ENCODE data around the gene CASP10.
A peak's percentile ranks its signal among the peaks of the same experiment; 100 is the strongest.
"Not testable (repeated sequence)": the region's sequence is repeated elsewhere in the genome, so short reads cannot be mapped to it uniquely, and the experiment has no call there.

Gene CASP10

DNA sequence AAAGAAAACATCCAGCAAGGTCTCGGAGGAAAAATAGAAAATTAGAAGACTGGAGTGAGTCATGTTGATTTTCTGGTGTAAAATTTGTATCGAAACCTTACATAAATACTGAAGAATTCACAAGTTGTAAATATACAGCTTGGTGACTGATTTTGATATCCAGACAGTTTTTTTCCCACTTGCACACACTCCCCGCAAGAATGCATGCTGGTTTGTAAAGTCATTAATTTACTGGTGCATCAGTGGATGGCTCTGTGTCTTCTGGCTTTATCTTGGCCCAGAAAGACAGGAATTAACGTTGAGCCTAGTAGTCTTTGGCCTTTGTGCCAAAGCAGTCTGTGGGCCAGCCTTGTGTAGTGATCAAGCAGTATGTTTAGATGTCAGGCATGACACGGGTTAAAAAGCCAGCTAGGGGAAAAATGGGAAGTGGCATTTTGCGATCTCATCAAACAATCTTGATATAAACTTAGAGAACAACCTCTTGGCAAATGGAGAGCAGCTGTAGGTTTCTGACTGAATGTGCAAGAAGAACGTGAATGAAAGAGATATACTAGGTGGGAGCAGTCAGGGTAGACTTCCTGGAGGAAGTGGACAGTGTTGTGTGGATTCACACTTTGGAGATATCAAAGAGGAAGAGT, 54.7 kb downstream of the CASP10 start:
- no peaks in the 10 kb centered on the region for H3K9me3 Mint-ChIP-seq
- DNase-seq (no peak), ATAC-seq (replicated peaks) (no peak)
- H3K4me3 Mint-ChIP-seq: peak overlapping the region; percentile 94 to 95
- peak overlapping the region in 1 of 2 donors; percentile 95 for H3K27ac Mint-ChIP-seq
- H3K36me3 Mint-ChIP-seq (ENCODE audit: insufficient read depth): peaks cover 35% of the 10 kb centered on the region
- peaks cover 28 to 55% of the 10 kb centered on the region in 2 donors for H3K4me1 Mint-ChIP-seq (ENCODE audit: low read depth in 2 of 2)
- no peaks in the 10 kb centered on the region for H3K27me3 Mint-ChIP-seq

DNA sequence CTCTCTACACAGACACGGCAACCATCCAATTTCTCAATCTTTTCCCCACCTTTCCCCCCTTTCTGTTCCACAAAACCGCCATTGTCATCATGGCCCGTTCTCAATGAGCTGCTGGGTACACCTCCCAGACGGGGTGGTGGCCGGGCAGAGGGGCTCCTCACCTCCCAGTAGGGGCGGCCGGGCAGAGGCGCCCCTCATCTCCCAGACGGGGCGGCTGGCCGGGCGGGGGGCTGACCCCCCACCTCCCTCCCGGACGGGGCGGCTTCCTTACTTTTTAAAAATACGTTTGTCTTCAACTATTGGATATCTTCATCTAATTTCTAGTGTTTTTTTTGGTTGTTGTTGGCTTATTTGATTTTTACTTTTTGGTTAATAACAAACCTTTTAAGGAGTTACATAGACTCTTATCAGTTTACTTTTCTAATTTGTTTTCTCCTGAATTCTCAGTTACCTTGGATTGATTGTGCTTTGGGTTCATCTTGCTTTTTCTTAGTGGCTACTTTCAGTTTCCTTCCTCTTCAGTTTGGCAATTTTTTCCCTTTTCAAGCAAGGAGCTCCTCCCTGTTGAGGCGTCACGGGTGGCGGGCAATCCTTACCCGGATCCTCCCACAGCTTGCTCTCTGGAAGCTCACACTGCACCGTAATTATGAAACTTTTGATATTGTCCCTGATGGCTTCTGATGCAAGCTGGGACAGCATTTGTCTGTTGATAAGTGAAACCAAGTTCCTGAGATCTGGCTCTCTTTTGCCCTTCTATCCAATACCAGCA, 56.4 kb downstream of the CASP10 start:
- not testable (repeated sequence) for DNase-seq; H3K9me3 Mint-ChIP-seq; H3K27me3 Mint-ChIP-seq; ATAC-seq (replicated peaks); H3K4me3 Mint-ChIP-seq
- peak overlapping the region; percentile 85 for H3K27ac Mint-ChIP-seq
- peaks cover 21 to 54% of the 10 kb centered on the region in 2 donors for H3K4me1 Mint-ChIP-seq (ENCODE audit: low read depth in 2 of 2)
- H3K36me3 Mint-ChIP-seq (ENCODE audit: insufficient read depth): peaks cover 34% of the 10 kb centered on the region

DNA sequence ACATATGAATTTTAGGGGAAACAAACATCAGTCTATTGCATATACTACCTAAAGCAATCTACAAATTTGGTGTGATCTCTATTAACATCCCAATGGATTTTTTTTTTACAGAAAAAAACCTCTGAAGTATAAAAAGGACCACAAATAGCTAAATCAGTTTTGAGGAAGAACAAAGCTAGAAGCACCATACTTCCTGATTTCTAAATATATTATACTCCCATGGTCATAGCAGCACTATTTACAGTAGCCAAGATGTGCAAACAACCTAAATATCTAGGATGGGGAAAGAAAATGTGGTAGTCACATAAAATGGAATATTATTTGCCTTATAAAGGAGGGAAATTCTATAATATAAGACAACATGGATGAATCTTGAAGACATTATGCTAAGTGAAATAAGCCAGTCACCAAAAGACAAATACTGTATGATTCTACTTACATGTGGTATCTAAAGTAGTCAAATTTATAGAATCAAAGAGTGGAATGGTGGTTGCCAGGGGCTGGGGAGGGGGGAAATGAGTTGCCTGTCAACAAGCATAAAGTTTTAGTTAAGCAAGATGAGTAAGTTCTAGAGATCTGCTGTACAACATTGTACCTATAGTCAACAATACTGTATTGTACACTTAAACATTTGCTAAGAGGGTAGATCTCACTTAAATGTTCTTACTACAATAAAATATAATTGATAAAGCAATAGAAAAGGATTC, 59.8 kb downstream of the CASP10 start:
- H3K36me3 Mint-ChIP-seq (ENCODE audit: insufficient read depth): peaks cover 22% of the 10 kb centered on the region
- H3K4me3 Mint-ChIP-seq: no peak overlapping the region
- no peaks in the 10 kb centered on the region for H3K27me3 Mint-ChIP-seq
- ATAC-seq (replicated peaks): no peak
- no peak for DNase-seq
- peaks cover 18 to 51% of the 10 kb centered on the region in 2 donors for H3K4me1 Mint-ChIP-seq (ENCODE audit: low read depth in 2 of 2)
- peak overlapping the region in 1 of 2 donors; percentile 41 for H3K27ac Mint-ChIP-seq
- no peaks in the 10 kb centered on the region for H3K9me3 Mint-ChIP-seq

DNA sequence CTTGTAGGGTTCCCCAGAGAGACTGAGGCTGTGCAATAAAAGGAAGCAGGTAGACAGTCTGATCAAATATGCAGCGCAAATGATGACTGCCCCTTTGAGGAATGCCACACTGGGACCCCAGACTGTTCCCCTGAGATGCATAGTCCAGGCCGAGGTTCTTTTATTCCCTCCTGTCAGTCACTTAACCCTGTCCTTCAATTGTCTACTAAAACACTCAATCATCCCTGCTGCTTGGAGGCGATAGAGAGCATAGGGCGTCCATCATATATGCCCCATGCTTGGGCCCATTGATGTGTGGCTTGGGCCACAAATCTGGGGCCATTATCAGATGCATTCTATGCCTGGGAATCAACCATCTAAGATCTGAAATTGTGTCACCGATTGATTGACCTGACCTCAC, 61.9 kb downstream of the CASP10 start:
- H3K27ac Mint-ChIP-seq: peak overlapping the region; percentile 67 to 80
- no peak for DNase-seq
- ATAC-seq (replicated peaks): no peak
- peaks cover 20% of the 10 kb centered on the region for H3K36me3 Mint-ChIP-seq (ENCODE audit: insufficient read depth)
- H3K4me3 Mint-ChIP-seq: no peak overlapping the region
- no peaks in the 10 kb centered on the region for H3K9me3 Mint-ChIP-seq
- no peaks in the 10 kb centered on the region for H3K27me3 Mint-ChIP-seq
- H3K4me1 Mint-ChIP-seq (ENCODE audit: low read depth in 2 of 2): peaks cover 17 to 58% of the 10 kb centered on the region in 2 donors

DNA sequence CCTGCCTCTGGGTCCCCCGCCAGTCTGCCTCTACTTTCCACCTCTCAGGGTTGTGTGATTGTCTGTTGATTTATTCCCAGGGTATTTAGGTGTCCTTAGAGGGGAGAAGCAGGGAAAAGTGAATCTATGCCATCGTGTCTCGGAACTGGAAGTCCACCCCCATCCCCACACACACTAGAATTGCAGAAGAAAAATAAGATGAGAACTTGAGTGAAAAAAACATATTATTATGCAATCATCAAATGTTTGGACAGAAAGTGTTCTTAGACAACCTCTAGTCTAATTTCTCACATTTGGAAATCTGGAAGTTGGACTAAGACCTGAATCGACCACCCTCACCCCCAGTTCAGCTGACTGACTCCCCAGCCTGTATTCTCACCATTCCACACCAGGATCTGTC, 63.3 kb downstream of the CASP10 start:
- H3K27me3 Mint-ChIP-seq: no peaks in the 10 kb centered on the region
- peak overlapping the region; percentile 20 to 52 for H3K27ac Mint-ChIP-seq
- no peak overlapping the region for H3K4me3 Mint-ChIP-seq
- H3K9me3 Mint-ChIP-seq: no peaks in the 10 kb centered on the region
- peaks cover 21 to 61% of the 10 kb centered on the region in 2 donors for H3K4me1 Mint-ChIP-seq (ENCODE audit: low read depth in 2 of 2)
- peaks cover 12% of the 10 kb centered on the region for H3K36me3 Mint-ChIP-seq (ENCODE audit: insufficient read depth)
- no peak for ATAC-seq (replicated peaks)
- DNase-seq: no peak

DNA sequence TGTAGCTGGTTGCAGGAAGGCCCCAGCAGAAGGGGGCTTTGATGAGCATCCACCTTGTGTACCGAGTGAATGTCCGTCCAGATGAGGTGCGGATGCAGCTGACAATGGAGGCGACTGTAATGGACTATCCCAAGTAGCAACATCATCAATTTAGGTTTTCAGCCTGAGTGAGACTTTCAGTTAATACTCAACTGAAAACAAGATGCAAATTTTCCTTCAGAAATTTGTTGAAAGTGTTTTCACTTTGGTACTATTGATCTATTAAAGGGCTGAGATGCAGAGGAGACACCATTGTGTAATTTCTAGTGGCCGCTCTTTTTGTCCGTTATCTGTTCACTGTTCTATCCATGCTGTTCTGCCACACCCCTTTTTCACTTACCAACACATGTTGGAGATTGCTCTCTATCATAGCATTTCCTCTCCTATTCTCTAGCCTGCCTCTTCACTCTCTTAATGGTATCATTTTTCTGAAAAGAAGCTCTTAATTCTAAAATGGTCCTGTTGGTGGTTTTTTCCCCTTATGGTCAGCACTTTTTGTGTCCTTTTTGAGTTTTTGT, 65.4 kb downstream of the CASP10 start:
- H3K27ac Mint-ChIP-seq: peak overlapping the region in 1 of 2 donors; percentile 11
- no peaks in the 10 kb centered on the region for H3K9me3 Mint-ChIP-seq
- ATAC-seq (replicated peaks) (no peak), DNase-seq (no peak)
- H3K4me1 Mint-ChIP-seq (ENCODE audit: low read depth in 2 of 2): peaks cover 33 to 70% of the 10 kb centered on the region in 2 donors
- H3K4me3 Mint-ChIP-seq: no peak overlapping the region
- peaks cover 18% of the 10 kb centered on the region for H3K36me3 Mint-ChIP-seq (ENCODE audit: insufficient read depth)
- H3K27me3 Mint-ChIP-seq: no peaks in the 10 kb centered on the region

DNA sequence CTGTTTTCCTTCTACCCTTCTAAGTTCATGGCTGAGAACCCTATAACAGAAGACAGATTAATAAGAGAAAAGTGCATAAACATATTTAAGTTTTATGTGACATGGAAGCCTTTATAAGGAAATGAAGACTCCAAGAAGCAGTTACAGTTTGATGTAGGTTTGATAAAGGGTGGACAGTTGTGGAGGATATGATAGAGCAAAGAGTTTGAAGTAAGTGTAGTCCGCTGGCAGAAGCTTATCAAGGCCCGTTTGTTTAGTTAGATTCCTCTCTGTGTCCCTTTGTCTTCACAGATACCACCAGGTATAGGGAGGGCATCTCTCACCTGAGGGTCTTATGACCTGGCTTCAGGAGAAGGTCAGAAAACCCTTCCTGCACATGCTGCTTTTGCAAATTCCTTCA, 66.9 kb downstream of the CASP10 start:
- no peak for DNase-seq
- Mint-ChIP-seq H3K27ac (peak overlapping the region; percentile 3 to 62), H3K36me3 (ENCODE audit: insufficient read depth) (peaks cover 24% of the 10 kb centered on the region), H3K27me3 (no peaks in the 10 kb centered on the region), H3K4me3 (no peak overlapping the region), H3K4me1 (ENCODE audit: low read depth in 2 of 2) (peaks cover 41 to 71% of the 10 kb centered on the region in 2 donors), H3K9me3 (no peaks in the 10 kb centered on the region)
- no peak for ATAC-seq (replicated peaks)

DNA sequence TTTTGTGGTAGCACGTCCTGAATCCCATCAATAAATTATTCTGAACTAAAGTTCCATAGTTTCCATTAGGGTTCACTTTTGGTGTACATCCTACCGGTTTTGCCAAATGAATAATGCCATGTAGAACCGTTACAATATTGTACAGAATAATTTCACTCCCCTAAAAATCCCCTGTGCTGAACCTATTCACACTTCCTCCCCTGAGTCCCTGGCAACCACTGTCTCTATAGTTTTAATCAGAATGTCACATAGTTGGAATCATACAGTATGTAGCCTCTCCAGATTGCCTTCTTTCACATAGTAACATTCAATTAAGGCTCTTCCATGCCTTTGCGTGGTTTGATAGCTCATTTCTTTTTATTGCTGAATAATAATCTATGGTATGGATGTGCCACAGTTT, 67.8 kb downstream of the CASP10 start:
- Mint-ChIP-seq H3K4me1 (ENCODE audit: low read depth in 2 of 2) (peaks cover 43 to 68% of the 10 kb centered on the region in 2 donors), H3K36me3 (ENCODE audit: insufficient read depth) (peaks cover 29% of the 10 kb centered on the region), H3K9me3 (no peaks in the 10 kb centered on the region), H3K27me3 (no peaks in the 10 kb centered on the region), H3K27ac (peak overlapping the region; percentile 81 to 98), H3K4me3 (peak overlapping the region in 1 of 2 donors; percentile 28)
- ATAC-seq (replicated peaks): no peak
- no peak for DNase-seq

DNA sequence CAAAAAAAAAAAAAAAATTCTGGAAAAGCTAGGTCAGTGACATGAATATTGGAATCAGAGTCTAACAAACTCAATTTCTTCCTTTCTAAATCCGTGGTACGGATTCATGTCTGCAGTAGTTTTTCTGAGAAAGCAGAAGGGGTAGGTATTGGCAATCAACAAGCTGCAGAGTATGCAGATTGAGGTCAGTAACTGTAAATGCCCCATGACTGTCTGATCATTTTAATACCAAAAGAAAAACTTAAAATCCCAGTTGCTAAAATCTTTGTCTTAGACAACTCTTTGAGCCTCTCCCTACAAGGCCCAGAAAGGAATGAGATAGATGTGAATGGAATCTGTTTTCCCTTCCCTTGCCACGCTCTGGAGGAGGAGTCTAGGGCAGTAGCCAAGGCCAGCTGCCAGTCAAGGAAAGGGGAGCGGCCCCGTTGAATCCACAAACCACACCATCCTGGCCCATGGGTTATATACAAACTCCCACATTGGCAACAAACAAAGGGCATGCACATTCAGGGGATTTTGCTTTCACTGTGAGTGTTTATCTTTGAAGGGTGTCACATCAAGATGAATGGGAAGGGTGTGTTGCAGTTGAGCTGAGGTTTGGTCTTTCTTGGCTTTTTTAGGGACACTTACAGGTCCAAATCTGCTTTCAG, 71.3 kb downstream of the CASP10 start:
- H3K9me3 Mint-ChIP-seq: no peaks in the 10 kb centered on the region
- peaks cover 60 to 74% of the 10 kb centered on the region in 2 donors for H3K4me1 Mint-ChIP-seq (ENCODE audit: low read depth in 2 of 2)
- no peak for DNase-seq
- ATAC-seq (replicated peaks): no peak
- peak overlapping the region; percentile 97 to 98 for H3K27ac Mint-ChIP-seq
- no peaks in the 10 kb centered on the region for H3K27me3 Mint-ChIP-seq
- H3K4me3 Mint-ChIP-seq: peak overlapping the region; percentile 51 to 73
- H3K36me3 Mint-ChIP-seq (ENCODE audit: insufficient read depth): peaks cover 49% of the 10 kb centered on the region

DNA sequence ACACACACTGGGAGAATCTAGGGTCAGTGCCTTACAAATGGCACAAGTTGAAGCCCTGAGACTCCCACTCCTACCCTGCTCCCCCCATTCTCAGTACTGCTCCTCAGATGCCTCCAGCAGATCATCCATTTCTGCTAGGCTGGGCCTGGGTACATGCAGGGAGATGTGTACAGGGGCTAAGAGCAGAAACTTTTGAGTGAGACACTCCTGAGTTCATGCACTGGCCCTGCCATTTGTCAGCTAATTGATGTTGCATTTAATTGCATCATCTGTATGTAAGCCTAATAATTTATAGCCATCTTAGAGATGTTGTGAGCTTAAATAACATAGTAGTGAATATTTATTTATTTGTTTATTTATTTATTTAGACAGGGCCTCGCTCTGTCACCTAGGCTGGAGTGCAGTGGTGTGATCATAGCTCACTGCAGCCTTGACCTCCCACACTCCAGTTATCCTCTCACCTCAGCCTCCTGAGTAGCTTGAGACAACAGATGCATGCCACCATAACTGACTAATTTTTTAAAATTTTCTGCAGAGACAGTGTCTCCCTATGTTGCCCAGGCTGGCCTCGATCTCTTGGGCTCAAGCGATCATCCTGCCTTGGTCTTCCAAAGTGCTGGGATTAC, 72.6 kb downstream of the CASP10 start:
- ATAC-seq (replicated peaks) (no peak), DNase-seq (no peak)
- Mint-ChIP-seq H3K9me3 (no peaks in the 10 kb centered on the region), H3K27ac (peak overlapping the region; percentile 97 to 98), H3K4me1 (ENCODE audit: low read depth in 2 of 2) (peaks cover 64 to 73% of the 10 kb centered on the region in 2 donors), H3K4me3 (peak overlapping the region in 1 of 2 donors; percentile 25), H3K36me3 (ENCODE audit: insufficient read depth) (peaks cover 61% of the 10 kb centered on the region), H3K27me3 (no peaks in the 10 kb centered on the region)

DNA sequence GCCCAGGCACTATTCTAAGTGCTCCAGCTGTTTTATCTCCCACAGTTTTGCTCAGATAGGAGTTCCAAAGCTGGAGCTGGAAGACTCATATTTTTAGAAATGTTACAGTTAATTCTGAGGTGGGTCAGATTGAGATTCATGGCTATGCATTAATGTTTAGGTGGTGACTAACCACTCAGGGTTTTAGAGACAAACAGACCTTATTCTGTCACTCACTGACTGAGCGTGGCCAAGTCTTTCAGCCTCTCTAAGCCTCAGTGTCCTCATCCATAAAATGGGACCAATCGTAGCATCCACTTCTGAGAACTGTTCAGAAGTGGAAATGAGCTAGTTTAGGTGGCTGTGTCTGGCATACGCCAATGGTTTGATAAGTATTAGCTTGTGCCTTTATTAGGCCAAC, 73.1 kb downstream of the CASP10 start:
- peaks cover 67% of the 10 kb centered on the region for H3K36me3 Mint-ChIP-seq (ENCODE audit: insufficient read depth)
- peak overlapping the region; percentile 98 for H3K27ac Mint-ChIP-seq
- no peak for DNase-seq
- no peaks in the 10 kb centered on the region for H3K27me3 Mint-ChIP-seq
- peak overlapping the region; percentile 25 to 94 for H3K4me3 Mint-ChIP-seq
- peaks cover 62 to 69% of the 10 kb centered on the region in 2 donors for H3K4me1 Mint-ChIP-seq (ENCODE audit: low read depth in 2 of 2)
- ATAC-seq (replicated peaks): no peak
- H3K9me3 Mint-ChIP-seq: no peaks in the 10 kb centered on the region

DNA sequence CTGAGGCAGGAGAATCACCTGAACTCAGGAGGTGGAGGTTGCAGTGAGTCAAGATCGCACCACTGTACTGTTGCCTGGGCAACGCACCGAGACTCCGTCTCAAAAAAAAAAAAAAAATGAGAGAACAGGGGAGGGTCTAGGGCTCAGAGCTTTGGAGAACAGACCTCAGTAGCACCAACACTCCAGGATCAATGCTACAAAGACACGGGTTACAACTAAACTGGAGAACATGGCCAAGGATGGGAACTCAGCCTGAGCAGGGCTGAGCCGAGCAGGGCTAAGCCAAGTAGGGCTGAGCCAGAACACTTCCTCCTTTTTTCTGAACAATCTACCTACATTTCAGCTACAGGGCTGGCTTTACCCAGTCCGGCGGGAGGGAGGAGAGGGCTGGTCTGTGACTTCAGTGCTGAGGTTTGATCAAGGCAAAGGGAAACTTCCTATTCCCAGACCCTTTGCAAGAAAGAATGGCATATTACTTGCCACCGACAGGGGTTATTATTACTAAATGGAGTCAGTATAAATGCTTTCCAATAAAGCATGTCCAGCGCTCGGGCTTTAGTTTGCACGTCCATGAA, 74.5 kb downstream of the CASP10 start:
- ATAC-seq (replicated peaks): peak; percentile 28
- H3K9me3 Mint-ChIP-seq: no peaks in the 10 kb centered on the region
- peaks cover 74% of the 10 kb centered on the region for H3K36me3 Mint-ChIP-seq (ENCODE audit: insufficient read depth)
- peak overlapping the region; percentile 98 for H3K27ac Mint-ChIP-seq
- DNase-seq: peak; percentile 43 to 56 (median 51)
- peak overlapping the region; percentile 94 to 95 for H3K4me3 Mint-ChIP-seq
- no peaks in the 10 kb centered on the region for H3K27me3 Mint-ChIP-seq
- H3K4me1 Mint-ChIP-seq (ENCODE audit: low read depth in 2 of 2): peaks cover 59 to 68% of the 10 kb centered on the region in 2 donors

Measured in effector memory CD8-positive, alpha-beta T cell (primary cell).